Stimulated activated CD4-positive, alpha-beta T cell treated with anti-CD3 and anti-CD28 coated beads, Interleukin-4, amount 100 ng/mL, for 1 hour (primary cell): ENCODE measurements around the gene TSPAN19.

Source experiments
- DNase-seq: peaks from one replicate; pipeline ENCODE4 v3.0.0-alpha.2; 2020

The TSPAN19 gene

GRCh38 chr12:84998341-84998740, 37.7 kb downstream of the TSPAN19 start:
- no peak for DNase-seq

GRCh38 chr12:84996759-84997158, 39.3 kb downstream of the TSPAN19 start:
- no peak for DNase-seq

- DNase-seq = no peak
Observed at GRCh38 chr12:84995641-84996040, 40.4 kb downstream of the TSPAN19 start.

GRCh38 chr12:84994426-84994825, 41.7 kb downstream of the TSPAN19 start:
- no peak for DNase-seq

- no peak for DNase-seq
Observed at GRCh38 chr12:84986586-84986985, 49.5 kb downstream of the TSPAN19 start.

GRCh38 chr12:84986117-84986516, 50.0 kb downstream of the TSPAN19 start:
- DNase-seq = no peak

GRCh38 chr12:84983289-84983688, 52.8 kb downstream of the TSPAN19 start:
- DNase-seq = no peak

- DNase-seq = no peak
Observed at GRCh38 chr12:84982888-84983287, 53.2 kb downstream of the TSPAN19 start.

GRCh38 chr12:84978921-84979320, 57.2 kb downstream of the TSPAN19 start:
- no peak for DNase-seq

- DNase-seq = no peak
Observed at GRCh38 chr12:84976133-84976532, 59.9 kb downstream of the TSPAN19 start.

GRCh38 chr12:84974155-84974815, 61.8 kb downstream of the TSPAN19 start:
- DNase-seq = no peak

GRCh38 chr12:84973026-84973425, 63.1 kb downstream of the TSPAN19 start:
- DNase-seq = no peak

GRCh38 chr12:84969226-84969625, 66.9 kb downstream of the TSPAN19 start:
- DNase-seq = no peak
